ENCODE measurements around the gene RGS3.
"Not testable (repeated sequence)": the region's sequence is repeated elsewhere in the genome, so short reads cannot be mapped to it uniquely, and the experiment has no call there.

The RGS3 gene

GRCh38 chr9:113625486-113625885 is 162.0 kb downstream of the RGS3 start:
- DNase-seq: no peak

DNA sequence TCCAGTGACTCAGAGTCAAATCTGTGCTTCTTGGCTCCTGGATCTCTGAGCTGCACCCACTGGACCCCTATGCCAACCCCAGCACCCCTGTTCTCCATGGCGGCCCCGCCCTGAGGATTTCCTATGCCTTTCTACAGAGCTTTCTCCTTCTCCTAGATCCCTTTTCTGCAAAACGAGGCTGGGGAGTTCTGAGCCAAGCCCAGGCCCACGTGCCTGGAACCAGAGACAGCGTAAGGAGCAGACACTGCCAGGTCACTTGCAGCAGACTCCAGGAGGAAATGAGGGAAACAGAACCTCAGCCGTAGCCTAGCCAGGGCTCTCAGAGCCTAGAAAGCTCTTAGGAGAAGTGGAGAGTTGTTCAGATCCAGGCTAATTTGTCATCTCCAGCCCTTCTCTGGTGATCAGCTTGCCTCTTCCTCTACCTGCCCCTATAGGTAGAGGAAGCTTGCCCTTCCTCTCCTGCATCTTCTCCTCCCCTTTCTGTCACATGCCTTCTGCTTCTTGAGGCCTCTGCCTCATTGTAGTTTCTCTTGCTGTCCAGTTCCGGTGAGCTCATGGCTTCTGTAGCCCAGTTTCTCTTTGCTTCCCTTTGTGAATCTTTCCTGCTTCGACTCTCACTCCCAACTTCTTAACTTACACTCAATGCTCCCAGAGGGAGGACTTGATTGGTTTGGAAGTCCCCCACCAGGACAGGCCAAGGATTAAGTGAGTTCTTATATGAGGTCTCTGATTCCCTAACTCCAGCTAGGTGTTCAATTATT is 163.4 kb downstream of the RGS3 start:
- no peak for DNase-seq

- no peak for DNase-seq
Observed at GRCh38 chr9:113628621-113629020, 165.1 kb downstream of the RGS3 start.

DNA sequence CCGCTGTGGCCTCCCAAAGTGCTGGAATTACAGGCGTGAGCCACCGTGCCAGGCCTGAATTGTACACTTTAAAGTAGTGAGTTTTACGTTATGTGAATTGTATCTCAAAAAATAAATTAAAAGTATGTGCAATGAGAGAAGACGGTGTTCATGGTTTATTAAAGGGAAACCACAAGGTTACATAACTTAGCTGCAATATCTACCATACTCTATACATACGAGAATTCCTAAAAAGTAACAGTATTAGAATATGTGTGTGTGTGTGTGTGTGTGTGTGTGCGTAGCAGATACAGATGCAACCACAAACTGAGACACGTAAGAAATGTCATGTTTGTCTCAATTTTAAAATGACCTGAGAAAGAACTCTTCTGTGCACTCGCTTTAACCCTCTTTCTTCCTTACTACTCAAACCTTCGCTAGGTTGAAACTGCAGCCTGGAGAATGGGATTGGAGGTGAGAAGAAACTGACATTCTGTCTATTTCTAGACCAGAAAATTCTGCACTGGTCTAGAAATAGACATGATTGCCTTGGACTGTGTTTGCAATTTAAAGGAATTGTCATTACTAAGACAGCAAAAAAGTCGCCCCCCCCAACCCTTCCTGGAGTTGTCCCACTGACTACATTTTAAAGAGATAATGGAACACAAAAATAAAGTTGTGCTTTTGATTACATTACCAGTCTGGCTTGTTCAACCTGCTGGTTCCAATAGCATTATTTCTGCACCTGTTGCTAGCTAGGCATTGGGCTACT is 167.0 kb downstream of the RGS3 start:
- DNase-seq: no peak

GRCh38 chr9:113631137-113631765 is 167.7 kb downstream of the RGS3 start:
- no peak for DNase-seq

DNA sequence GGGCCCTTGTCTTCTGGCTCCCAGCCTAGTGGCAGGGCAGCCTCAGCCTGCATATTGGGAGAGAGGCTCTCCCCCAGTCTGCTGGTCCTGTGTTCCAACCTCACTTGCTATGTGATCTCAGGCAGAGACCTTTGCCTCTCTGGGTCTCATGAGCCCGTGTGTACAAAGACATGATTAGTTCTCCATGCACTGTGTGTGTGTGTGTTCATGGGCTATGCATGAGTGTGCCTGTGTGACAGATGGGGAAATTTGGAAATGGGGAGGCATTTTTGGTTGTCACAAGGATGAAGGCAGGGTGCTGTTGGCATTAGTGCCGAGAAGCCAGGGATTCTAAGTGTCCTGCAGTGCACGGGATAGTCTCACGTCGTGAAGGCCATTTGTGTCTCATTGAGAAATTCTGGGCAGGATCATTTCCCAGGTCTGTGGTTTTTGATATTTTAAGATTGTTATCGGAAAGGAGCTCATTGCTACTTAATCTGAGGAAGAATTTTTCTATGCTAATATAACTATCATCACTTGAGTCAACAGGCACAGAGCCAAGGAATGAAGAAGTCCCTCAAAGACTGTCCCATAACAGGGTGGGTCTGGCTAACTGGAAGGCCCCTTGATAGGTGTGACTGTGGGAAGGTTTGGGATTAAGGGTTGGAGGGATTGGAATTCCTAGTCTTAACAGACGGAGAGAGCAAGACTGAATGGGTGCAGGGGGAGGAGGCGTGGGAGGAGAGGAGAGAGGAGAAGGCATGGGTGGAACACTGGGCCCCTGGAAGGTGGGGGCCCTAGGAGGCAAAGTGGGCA is 168.5 kb downstream of the RGS3 start:
- no peak for DNase-seq

GRCh38 chr9:113632776-113633590 is 169.5 kb downstream of the RGS3 start:
- no peak for DNase-seq

DNA sequence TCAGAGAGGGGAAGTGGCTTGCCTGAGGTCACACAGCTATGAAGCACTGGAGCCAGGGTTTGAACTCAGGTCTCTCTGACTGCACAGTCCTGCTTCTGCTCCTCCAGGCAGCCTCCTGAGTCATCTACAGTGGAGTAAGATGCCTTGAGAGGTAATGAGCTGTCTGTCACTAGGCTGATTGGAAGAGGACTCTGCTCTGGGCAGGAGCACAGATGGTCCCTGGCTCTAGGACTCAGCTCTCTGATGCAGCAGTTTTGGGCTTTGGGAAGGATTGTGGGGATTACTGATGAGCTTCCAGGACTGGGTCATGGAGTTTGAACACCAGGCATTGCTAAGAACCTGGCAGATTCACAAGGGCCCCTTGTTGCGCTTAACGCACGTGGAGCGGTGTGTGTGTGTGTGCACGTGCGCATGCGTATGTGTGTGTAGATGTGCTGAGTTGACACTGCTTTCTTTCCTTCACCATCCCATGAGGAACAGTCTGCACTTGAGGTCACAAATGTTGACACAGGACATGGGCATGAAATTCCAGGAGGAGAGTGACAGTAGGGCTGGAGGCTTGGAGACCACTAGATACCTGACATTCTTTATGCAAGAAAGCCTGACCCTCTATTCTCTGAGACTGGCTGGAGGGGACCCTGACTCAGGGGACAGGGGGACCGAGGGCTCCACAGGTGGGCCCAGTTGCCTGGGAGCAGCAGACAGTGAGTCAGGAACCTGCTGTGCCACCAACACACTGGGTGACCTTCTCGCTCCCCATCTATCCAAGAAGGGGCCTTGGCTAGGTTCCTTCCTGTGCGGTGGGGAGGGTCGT is 170.5 kb downstream of the RGS3 start:
- DNase-seq: no peak

DNA sequence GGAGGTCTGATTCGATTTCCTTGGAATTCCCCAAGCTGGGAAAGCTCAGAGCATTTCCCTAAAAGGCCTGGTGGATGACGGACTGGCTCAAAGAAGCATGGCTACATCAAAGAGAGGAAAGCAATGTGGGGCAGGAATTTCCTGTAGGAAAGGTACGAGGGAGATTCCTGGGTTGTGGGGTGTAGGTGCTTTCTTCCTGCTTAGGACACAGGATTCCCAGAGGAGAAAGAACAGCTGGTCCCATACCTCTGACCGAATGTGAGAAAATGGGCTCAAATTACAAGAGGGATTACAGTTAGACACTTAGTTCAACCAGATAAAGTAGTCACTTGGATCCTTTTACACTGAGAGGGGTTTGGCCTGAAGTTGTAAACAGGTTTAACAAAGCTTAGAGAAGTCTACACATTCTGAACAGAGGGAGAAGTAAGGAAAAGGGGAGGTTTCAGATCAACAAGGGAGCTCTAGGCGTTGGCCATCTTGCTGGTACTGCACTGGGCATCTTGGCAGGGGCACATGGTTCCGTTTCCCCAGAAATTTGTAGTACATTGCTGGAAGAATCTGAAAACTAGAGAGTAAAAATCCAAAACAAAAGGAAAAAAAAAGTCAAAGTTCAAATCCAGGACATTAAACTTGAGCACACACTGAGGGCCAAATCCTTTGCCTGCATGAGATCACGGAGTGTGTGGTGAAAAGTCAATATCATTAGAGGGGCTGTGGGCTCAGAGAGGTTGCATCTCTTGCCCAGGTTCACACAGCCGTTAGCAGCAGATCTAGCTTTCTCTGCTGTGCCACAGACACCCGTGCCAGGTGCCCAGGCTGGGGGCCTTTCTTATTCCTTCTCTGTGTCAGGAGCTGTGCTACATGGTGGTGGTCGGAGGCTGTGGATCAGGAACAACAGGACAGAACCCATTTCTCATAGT is 171.3 kb downstream of the RGS3 start:
- DNase-seq: no peak

DNA sequence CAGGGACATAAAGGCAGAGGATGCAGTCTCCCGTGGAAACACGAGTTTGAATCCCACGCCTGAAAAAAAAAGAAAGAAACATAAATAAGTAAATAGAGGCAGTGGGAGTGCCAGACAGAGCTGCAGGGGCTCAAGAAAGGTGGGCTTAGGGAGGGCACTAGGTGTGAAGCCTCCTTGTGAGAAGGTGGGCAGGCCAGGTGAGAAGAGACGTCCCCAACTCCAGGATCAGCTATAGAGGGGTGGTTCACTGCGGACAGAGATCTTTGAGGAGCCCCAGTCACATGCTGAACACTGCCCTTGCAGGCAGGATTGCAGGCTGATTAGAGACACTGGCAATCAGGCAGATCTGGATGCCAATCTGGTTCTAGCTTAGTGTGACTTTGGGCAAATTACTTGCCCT is 172.1 kb downstream of the RGS3 start:
- DNase-seq: no peak

DNA sequence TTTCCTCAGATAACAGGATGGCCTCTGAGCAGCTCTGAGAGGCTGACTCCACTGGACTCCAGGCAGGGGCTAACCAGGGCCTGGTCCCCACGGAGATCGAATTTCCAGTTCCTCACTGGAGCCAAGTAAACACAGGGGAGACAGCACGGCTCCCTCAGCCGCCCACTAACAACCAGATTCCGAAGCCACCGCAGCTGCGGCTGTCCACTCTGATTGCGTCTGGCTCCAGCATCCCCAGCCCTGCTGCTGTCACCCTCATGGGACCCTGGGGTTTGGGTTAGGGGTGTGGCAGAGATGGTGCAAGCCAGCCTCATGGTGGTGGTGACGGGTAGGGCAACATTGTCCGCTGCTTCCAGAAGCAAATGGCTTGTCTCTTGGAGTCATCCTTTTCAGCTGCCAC is 172.6 kb downstream of the RGS3 start:
- no peak for DNase-seq

- no peak for DNase-seq
Observed at GRCh38 chr9:113636693-113637092, 173.2 kb downstream of the RGS3 start.

GRCh38 chr9:113638490-113638889 is 175.0 kb downstream of the RGS3 start:
- DNase-seq: no peak

DNA sequence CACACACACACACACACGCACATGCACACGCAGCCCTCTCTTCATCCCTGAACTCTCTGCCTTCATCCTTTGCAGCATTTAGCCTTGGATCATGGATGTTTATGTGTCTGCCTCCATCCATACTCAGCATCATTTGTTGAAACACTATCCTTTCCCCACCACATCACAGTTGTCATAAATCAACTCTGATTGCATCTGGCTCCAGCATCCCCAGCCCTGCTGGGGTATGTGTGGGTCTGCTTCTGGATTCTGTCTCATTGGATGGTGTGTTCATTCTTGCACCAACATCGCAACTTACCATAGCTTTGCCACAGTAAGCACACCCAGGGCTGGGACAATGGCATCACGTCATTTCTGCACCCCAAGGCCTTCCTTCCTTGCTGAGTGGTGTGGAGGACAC is 175.4 kb downstream of the RGS3 start:
- DNase-seq: no peak

- DNase-seq: not testable (repeated sequence)
Observed at GRCh38 chr9:113639411-113639970, 176.0 kb downstream of the RGS3 start.

- no peak for DNase-seq
Observed at GRCh38 chr9:113640418-113640817, 176.9 kb downstream of the RGS3 start.

DNA sequence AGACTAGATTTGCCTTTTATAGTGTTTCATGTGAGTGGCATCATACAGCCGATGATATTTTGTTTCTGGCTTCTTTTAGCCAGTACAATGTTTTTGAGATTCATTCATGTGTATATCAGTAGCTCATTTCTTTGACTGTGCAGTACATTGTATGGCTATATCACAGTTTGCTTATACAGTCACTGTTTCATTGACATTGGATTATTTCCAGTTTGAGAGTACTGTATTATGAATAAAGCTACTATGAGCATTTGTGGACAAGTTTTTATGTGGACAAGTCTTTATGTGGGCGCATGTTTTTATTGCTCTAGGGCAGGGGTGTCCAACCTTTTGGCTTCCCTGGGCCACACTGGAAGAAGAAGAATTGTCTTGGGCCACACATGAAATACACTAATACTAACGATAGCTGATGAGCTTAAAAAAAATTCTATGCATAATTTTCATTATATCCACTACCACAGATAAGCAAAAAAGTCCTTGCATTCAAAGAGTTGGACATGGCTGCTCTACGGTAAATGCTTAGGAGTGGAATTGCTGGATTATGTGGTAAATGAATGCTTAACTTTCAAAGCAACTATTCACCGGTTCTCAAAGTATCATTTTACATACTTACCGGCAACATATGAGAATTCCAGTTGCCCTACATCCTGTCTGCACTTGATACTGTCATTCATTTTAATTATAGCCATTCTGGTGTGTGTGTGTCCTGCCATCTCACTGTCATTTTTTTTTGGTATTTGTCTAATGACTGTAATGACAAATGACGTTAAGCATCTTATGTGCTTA is 177.8 kb downstream of the RGS3 start:
- DNase-seq: no peak

- no peak for DNase-seq
Observed at GRCh38 chr9:113644321-113644720, 180.8 kb downstream of the RGS3 start.
